ENCODE results near the gene USP36. TPM values are rescaled to one million over a fixed set of nuclear protein-coding genes. Genes with fewer than 3 reads are reported as not detected.

USP36 gene
- polyA plus RNA-seq, 3 donors: 4.4 to 30.0 (median 6.1) TPM

GRCh38 chr17:78825696-78826095, 14.9 kb downstream of the USP36 start:
- peaks cover 82 to 90% of the 10 kb centered on the region in 2 donors for H3K36me3 Mint-ChIP-seq
- no peaks in the 10 kb centered on the region for H3K9me3 ChIP-seq (replicated peaks in 1 of 2; ENCODE audit: control insufficient read depth in 1 of 2, insufficient read depth in 1 of 2, low read length in 2 of 2)
- peaks cover 37% of the 10 kb centered on the region for H3K4me1 Mint-ChIP-seq

GRCh38 chr17:78824240-78824639, 16.4 kb downstream of the USP36 start:
- intact Hi-C loops (cut with micrococcal nuclease): loop anchor here in 1 of 2 donors (5.0 kb wide), 1 partner anchor 37 kb away; no protein-coding TSS in a partner anchor
- Mint-ChIP-seq H3K9me3 (peaks cover 0 to 2% (median 0%) of the 10 kb centered on the region in 7 donors), H3K27me3 (ENCODE audit: low read depth in 3 of 3) (peaks cover 0 to 2% (median 0%) of the 10 kb centered on the region in 3 donors), H3K36me3 (peaks cover 84 to 90% of the 10 kb centered on the region in 2 donors), H3K27ac (no peak overlapping the region), H3K4me3 (no peak overlapping the region), H3K4me1 (peaks cover 38% of the 10 kb centered on the region)
- H3K27ac ChIP-seq (ENCODE audit: low read depth in 1 of 2, low read length in 2 of 2): no peak overlapping the region
- peaks cover 33% of the 10 kb centered on the region for H4K20me1 ChIP-seq (ENCODE audit: insufficient read depth, low read length)
- H3K9ac ChIP-seq (ENCODE audit: insufficient read depth, low read length, poor library complexity, severe bottlenecking): no peak overlapping the region
- H2AFZ ChIP-seq (ENCODE audit: insufficient read depth, low read depth, low read length, poor library complexity, severe bottlenecking): no peak overlapping the region
- no peak overlapping the region for H3K4me3 ChIP-seq (replicated peaks in 1 of 3; ENCODE audit: low read depth in 2 of 3, low read length in 3 of 3)
- no peak overlapping the region for H3K4me2 ChIP-seq (replicated peaks; ENCODE audit: extremely low read depth, low read length, poor library complexity, severe bottlenecking)
- no peaks in the 10 kb centered on the region for H3K27me3 ChIP-seq (ENCODE audit: control insufficient read depth in 2 of 2, insufficient read depth in 2 of 2, low read length in 2 of 2)
- H3K79me2 ChIP-seq (ENCODE audit: insufficient read depth, low read length): no peaks in the 10 kb centered on the region
- 97% methylated on average over 7 of the region's 7 CpGs for WGBS (ENCODE audit: insufficient coverage)
- peaks cover 60 to 80% of the 10 kb centered on the region in 2 donors for H3K36me3 ChIP-seq (replicated peaks in 1 of 2; ENCODE audit: control insufficient read depth in 1 of 2, insufficient read depth in 2 of 2, low read length in 2 of 2)
- DNase-seq: no peak
- H3K4me1 ChIP-seq (ENCODE audit: control insufficient read depth in 1 of 2, insufficient read depth in 2 of 2, low read length in 2 of 2): peaks cover 30 to 34% of the 10 kb centered on the region in 2 donors
- TF ChIP-seq CTCF (IDR thresholded peaks at IDR 0.05): no peak
- no peaks in the 10 kb centered on the region for H3K9me3 ChIP-seq (replicated peaks in 1 of 2; ENCODE audit: control insufficient read depth in 1 of 2, insufficient read depth in 1 of 2, low read length in 2 of 2)

More at GRCh38 chr17:78825696-78826095, 14.9 kb downstream of the USP36 start:
- H2AFZ ChIP-seq (ENCODE audit: insufficient read depth, low read depth, low read length, poor library complexity, severe bottlenecking): no peak overlapping the region
- H3K27me3 Mint-ChIP-seq (ENCODE audit: low read depth in 3 of 3): peaks cover 0 to 2% (median 0%) of the 10 kb centered on the region in 3 donors
- H3K4me3 Mint-ChIP-seq: peak overlapping the region in 1 of 2 donors; percentile 57
- H3K9me3 Mint-ChIP-seq: peaks cover 0 to 2% (median 0%) of the 10 kb centered on the region in 7 donors
- H3K4me1 ChIP-seq (ENCODE audit: control insufficient read depth in 1 of 2, insufficient read depth in 2 of 2, low read length in 2 of 2): peaks cover 30 to 34% of the 10 kb centered on the region in 2 donors
- TF ChIP-seq CTCF (IDR thresholded peaks at IDR 0.05): no peak
- H3K4me3 ChIP-seq (replicated peaks in 1 of 3; ENCODE audit: low read depth in 2 of 3, low read length in 3 of 3): peak overlapping the region in 1 of 3 experiments; percentile 20
- H3K27me3 ChIP-seq (ENCODE audit: control insufficient read depth in 2 of 2, insufficient read depth in 2 of 2, low read length in 2 of 2): no peaks in the 10 kb centered on the region
- DNase-seq: no peak
- H3K36me3 ChIP-seq (replicated peaks in 1 of 2; ENCODE audit: control insufficient read depth in 1 of 2, insufficient read depth in 2 of 2, low read length in 2 of 2): peaks cover 56 to 80% of the 10 kb centered on the region in 2 donors
- peak overlapping the region; percentile 89 to 95 (median 91) for H3K27ac Mint-ChIP-seq
- H4K20me1 ChIP-seq (ENCODE audit: insufficient read depth, low read length): peaks cover 33% of the 10 kb centered on the region
- H3K79me2 ChIP-seq (ENCODE audit: insufficient read depth, low read length): peaks cover 3% of the 10 kb centered on the region
- intact Hi-C loops (cut with micrococcal nuclease): no loop called here
- no peak overlapping the region for H3K9ac ChIP-seq (ENCODE audit: insufficient read depth, low read length, poor library complexity, severe bottlenecking)
- WGBS (ENCODE audit: insufficient coverage): 88% methylated on average over 4 of the region's 6 CpGs
- peak overlapping the region; percentile 46 for H3K4me2 ChIP-seq (replicated peaks; ENCODE audit: extremely low read depth, low read length, poor library complexity, severe bottlenecking)
- H3K27ac ChIP-seq (ENCODE audit: low read depth in 1 of 2, low read length in 2 of 2): peak overlapping the region; percentile 75 to 86

Measured in CD14-positive monocyte (primary cell).